A673 (cell line): ENCODE data around the gene MTX1.
"Not testable (repeated sequence)": the region's sequence is repeated elsewhere in the genome, so short reads cannot be mapped to it uniquely, and the experiment has no call there.

Source experiments
- EZH2 ChIP-seq: fragments of 200-600 bp; sonication (generic); IDR thresholded peaks from 2 replicates; pipeline ENCODE4 v1.6.1; 2017; ENCODE audit warnings: borderline replicate concordance, low read depth, mild to moderate bottlenecking, mixed read lengths, antibody characterized with exemption, low read length; ENCODE audit not compliant: poor library complexity, severe bottlenecking
- TF ChIP-seq, protein P1 (sequence below): fragments of 300-800, 200-600 bp; sonication (generic); conservative IDR thresholded peaks from 2 replicates; pipeline ENCODE4 v1.5.1; 2017; ENCODE audit warnings: low read depth, mild to moderate bottlenecking, antibody characterized with exemption, low read length, moderate library complexity, mixed read lengths

DNA sequence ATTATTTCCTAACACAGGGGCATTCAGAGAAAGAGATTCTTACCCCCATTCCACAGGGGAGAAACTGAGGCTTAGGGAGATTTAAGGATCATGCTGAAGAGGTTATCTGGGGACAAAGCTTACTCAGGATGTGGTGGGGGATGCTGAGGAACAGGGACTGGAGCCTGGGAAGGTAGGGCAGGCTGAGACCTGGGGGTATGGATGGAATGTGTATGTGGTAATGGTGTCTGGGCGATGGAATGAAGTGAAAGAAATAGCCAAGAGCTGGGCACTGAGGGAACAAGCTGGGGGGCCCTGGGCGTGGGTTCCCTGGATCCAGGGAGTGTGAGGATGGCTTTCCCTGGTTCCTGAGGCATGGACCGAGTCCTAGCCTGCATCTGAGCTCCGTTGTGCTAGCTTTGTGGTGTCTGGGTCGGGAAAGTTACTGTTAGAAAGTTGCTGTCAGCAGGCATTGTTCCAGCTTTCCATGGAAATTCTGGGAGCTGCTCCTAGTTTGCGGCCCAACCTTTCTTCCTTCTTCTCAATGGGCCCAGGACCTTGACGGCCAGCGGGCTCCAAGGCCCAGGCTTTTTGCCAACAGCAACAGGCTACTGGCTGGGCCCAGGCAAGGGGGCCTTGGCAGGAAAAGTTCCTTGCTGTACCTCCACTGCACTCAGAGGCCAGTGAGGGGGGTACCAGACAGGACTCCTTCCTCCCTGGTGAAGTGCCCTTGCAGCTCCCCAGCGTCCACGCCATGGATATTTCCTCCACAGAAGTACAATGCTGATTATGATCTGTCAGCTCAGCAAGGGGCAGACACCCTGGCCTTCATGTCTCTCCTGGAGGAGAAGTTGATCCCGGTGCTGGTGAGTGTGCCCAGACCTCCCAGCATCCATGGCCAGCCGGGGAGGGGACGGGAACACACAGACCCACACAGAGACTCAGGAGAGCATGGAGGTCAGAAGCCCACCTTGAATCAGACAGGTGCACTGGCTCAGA lies 23.8 kb downstream of the MTX1 start:
- TF ChIP-seq, protein P1, sequence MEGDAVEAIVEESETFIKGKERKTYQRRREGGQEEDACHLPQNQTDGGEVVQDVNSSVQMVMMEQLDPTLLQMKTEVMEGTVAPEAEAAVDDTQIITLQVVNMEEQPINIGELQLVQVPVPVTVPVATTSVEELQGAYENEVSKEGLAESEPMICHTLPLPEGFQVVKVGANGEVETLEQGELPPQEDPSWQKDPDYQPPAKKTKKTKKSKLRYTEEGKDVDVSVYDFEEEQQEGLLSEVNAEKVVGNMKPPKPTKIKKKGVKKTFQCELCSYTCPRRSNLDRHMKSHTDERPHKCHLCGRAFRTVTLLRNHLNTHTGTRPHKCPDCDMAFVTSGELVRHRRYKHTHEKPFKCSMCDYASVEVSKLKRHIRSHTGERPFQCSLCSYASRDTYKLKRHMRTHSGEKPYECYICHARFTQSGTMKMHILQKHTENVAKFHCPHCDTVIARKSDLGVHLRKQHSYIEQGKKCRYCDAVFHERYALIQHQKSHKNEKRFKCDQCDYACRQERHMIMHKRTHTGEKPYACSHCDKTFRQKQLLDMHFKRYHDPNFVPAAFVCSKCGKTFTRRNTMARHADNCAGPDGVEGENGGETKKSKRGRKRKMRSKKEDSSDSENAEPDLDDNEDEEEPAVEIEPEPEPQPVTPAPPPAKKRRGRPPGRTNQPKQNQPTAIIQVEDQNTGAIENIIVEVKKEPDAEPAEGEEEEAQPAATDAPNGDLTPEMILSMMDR = not testable (repeated sequence)
- TF ChIP-seq EZH2 = not testable (repeated sequence)
